ENCODE measurements around the gene SOHLH1.

The SOHLH1 gene

GRCh38 chr9:135699440-135699839, at the start of gene SOHLH1:
Gene SOHLH1, minus strand, starts transcription at chr9:135699481. Its CDS starts 14 bp downstream, at chr9:135699467.
- no peak for DNase-seq (ENCODE audit: low read depth)

- DNase-seq (ENCODE audit: low read depth), result no peak
These were observed 49.4 kb upstream of the SOHLH1 start for GRCh38 chr9:135748676-135749075.

- DNase-seq (ENCODE audit: low read depth), result no peak
These were observed 48.0 kb upstream of the SOHLH1 start for GRCh38 chr9:135747311-135747710.

GRCh38 chr9:135746565-135746964, 47.3 kb upstream of the SOHLH1 start:
- no peak for DNase-seq (ENCODE audit: low read depth)

- no peak for DNase-seq (ENCODE audit: low read depth)
These were observed 46.5 kb upstream of the SOHLH1 start for GRCh38 chr9:135745686-135746324.

- no peak for DNase-seq (ENCODE audit: low read depth)
These were observed 45.9 kb upstream of the SOHLH1 start for GRCh38 chr9:135745189-135745588.

- no peak for DNase-seq (ENCODE audit: low read depth)
These were observed 45.2 kb upstream of the SOHLH1 start for GRCh38 chr9:135744333-135745070.

GRCh38 chr9:135743546-135744332, 44.5 kb upstream of the SOHLH1 start:
- no peak for DNase-seq (ENCODE audit: low read depth)

- DNase-seq (ENCODE audit: low read depth), result no peak
These were observed 43.7 kb upstream of the SOHLH1 start for GRCh38 chr9:135743021-135743420.

GRCh38 chr9:135741276-135742219, 42.3 kb upstream of the SOHLH1 start:
- no peak for DNase-seq (ENCODE audit: low read depth)

GRCh38 chr9:135739271-135740220, 40.3 kb upstream of the SOHLH1 start:
- no peak for DNase-seq (ENCODE audit: low read depth)

- no peak for DNase-seq (ENCODE audit: low read depth)
These were observed 38.7 kb upstream of the SOHLH1 start for GRCh38 chr9:135737840-135738521.

- no peak for DNase-seq (ENCODE audit: low read depth)
These were observed 37.9 kb upstream of the SOHLH1 start for GRCh38 chr9:135736979-135737839.

GRCh38 chr9:135736272-135736978, 37.1 kb upstream of the SOHLH1 start:
- no peak for DNase-seq (ENCODE audit: low read depth)

GRCh38 chr9:135734616-135735144, 35.4 kb upstream of the SOHLH1 start:
- no peak for DNase-seq (ENCODE audit: low read depth)

- no peak for DNase-seq (ENCODE audit: low read depth)
These were observed 33.4 kb upstream of the SOHLH1 start for GRCh38 chr9:135732569-135733257.

- no peak for DNase-seq (ENCODE audit: low read depth)
These were observed 32.2 kb upstream of the SOHLH1 start for GRCh38 chr9:135731454-135731853.
